A204.1 (cell line): ENCODE measurements around the gene ARHGAP44.

Experiments
- FAIRE-seq: peaks from 2 replicates; lab custom pipeline; 2012; peaks lifted over from hg19 to GRCh38; lab: Jason Lieb, UNC

Gene ARHGAP44

GRCh38 chr17:12899604-12900003, 110.3 kb downstream of the ARHGAP44 start:
- no peak for FAIRE-seq

GRCh38 chr17:12900474-12900873, 111.2 kb downstream of the ARHGAP44 start:
- no peak for FAIRE-seq

- no peak for FAIRE-seq
Observed at GRCh38 chr17:12902046-12902445, 112.7 kb downstream of the ARHGAP44 start.

- FAIRE-seq: no peak
Observed at GRCh38 chr17:12907477-12907876, 118.2 kb downstream of the ARHGAP44 start.

GRCh38 chr17:12909046-12909445, 119.7 kb downstream of the ARHGAP44 start:
- FAIRE-seq: no peak

- no peak for FAIRE-seq
Observed at GRCh38 chr17:12909511-12909910, 120.2 kb downstream of the ARHGAP44 start.

GRCh38 chr17:12911239-12911638, 121.9 kb downstream of the ARHGAP44 start:
- FAIRE-seq: no peak

- FAIRE-seq: no peak
Observed at GRCh38 chr17:12917399-12917798, 128.1 kb downstream of the ARHGAP44 start.

- FAIRE-seq: no peak
Observed at GRCh38 chr17:12918142-12918541, 128.8 kb downstream of the ARHGAP44 start.

- FAIRE-seq: no peak
Observed at GRCh38 chr17:12922120-12922519, 132.8 kb downstream of the ARHGAP44 start.

- no peak for FAIRE-seq
Observed at GRCh38 chr17:12924614-12925013, 135.3 kb downstream of the ARHGAP44 start.

GRCh38 chr17:12927001-12927400, 137.7 kb downstream of the ARHGAP44 start:
- no peak for FAIRE-seq

GRCh38 chr17:12927541-12928425, 138.5 kb downstream of the ARHGAP44 start:
- FAIRE-seq: no peak

- FAIRE-seq: no peak
Observed at GRCh38 chr17:12928736-12929135, 139.4 kb downstream of the ARHGAP44 start.

- FAIRE-seq: no peak
Observed at GRCh38 chr17:12936501-12936900, 147.2 kb downstream of the ARHGAP44 start.

- no peak for FAIRE-seq
Observed at GRCh38 chr17:12940699-12941098, 151.4 kb downstream of the ARHGAP44 start.

GRCh38 chr17:12947047-12947446, 157.7 kb downstream of the ARHGAP44 start:
- no peak for FAIRE-seq

- no peak for FAIRE-seq
Observed at GRCh38 chr17:12952012-12952411, 162.7 kb downstream of the ARHGAP44 start.

GRCh38 chr17:12953156-12953555, 163.9 kb downstream of the ARHGAP44 start:
- FAIRE-seq: no peak

- FAIRE-seq: no peak
Observed at GRCh38 chr17:12955521-12955920, 166.2 kb downstream of the ARHGAP44 start.

- no peak for FAIRE-seq
Observed at GRCh38 chr17:12958786-12959185, 169.5 kb downstream of the ARHGAP44 start.

GRCh38 chr17:12959441-12959840, 170.1 kb downstream of the ARHGAP44 start:
- FAIRE-seq: no peak

- FAIRE-seq: no peak
Observed at GRCh38 chr17:12961655-12962054, 172.4 kb downstream of the ARHGAP44 start.

GRCh38 chr17:12963505-12963904, 174.2 kb downstream of the ARHGAP44 start:
- no peak for FAIRE-seq
